Stomach (tissue), 4 donors: ENCODE data around the gene LRP1B.
"Not testable (repeated sequence)": the region's sequence is repeated elsewhere in the genome, so short reads cannot be mapped to it uniquely, and the experiment has no call there.

Source experiments
- POLR2A ChIP-seq, 4 donors: fragments of 450-650 bp; IDR thresholded peaks; one replicate each; pipeline ENCODE4 v1.6.1; 2016; ENCODE audit warnings: antibody characterized with exemption in 4 of 4, control low read depth in 2 of 4, mild to moderate bottlenecking in 1 of 4, moderate library complexity in 1 of 4
- POLR2AphosphoS5 ChIP-seq, 3 donors: sonication (generic); formaldehyde crosslinking; IDR thresholded peaks; one replicate each; pipeline ENCODE4 v1.6.1; 2016; ENCODE audit warnings: antibody characterized with exemption in 3 of 3
- TF ChIP-seq, protein P1 (sequence below), 7 experiments: fragments of 450-650 bp in 4 of 7; fragments of 200-600 bp in 3 of 7; sonication (generic) in 3 of 7; IDR thresholded peaks; one replicate each; pipeline ENCODE4 v1.5.1; 2016 to 2019; ENCODE audit warnings: antibody characterized with exemption in 7 of 7, control low read depth in 2 of 7, mild to moderate bottlenecking in 1 of 7

- TF ChIP-seq, protein P1, sequence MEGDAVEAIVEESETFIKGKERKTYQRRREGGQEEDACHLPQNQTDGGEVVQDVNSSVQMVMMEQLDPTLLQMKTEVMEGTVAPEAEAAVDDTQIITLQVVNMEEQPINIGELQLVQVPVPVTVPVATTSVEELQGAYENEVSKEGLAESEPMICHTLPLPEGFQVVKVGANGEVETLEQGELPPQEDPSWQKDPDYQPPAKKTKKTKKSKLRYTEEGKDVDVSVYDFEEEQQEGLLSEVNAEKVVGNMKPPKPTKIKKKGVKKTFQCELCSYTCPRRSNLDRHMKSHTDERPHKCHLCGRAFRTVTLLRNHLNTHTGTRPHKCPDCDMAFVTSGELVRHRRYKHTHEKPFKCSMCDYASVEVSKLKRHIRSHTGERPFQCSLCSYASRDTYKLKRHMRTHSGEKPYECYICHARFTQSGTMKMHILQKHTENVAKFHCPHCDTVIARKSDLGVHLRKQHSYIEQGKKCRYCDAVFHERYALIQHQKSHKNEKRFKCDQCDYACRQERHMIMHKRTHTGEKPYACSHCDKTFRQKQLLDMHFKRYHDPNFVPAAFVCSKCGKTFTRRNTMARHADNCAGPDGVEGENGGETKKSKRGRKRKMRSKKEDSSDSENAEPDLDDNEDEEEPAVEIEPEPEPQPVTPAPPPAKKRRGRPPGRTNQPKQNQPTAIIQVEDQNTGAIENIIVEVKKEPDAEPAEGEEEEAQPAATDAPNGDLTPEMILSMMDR (IDR thresholded peaks at IDR 0.05): not testable (repeated sequence)
- not testable (repeated sequence) for TF ChIP-seq POLR2AphosphoS5, POLR2A (IDR thresholded peaks at IDR 0.05)
These were observed 1586.0 kb downstream of the LRP1B start for GRCh38 chr2:140544769-140545168.
